Liver (tissue), 9 donors: ENCODE data around the gene ADCY3. TPM values are rescaled to one million over a fixed set of nuclear protein-coding genes. Genes with fewer than 3 reads are reported as not detected.

ENCODE experiments used
- DNase-seq: peaks from one replicate; pipeline ENCODE4 v3.0.0-alpha.2; 2017; ENCODE audit warnings: low spot score
- H3K27ac ChIP-seq, 2 donors: one replicate each; pipeline ENCODE4 v1.7.0; 2013; ENCODE audit warnings: inconsistent platforms in 2 of 2, low read length in 2 of 2, control low read depth in 1 of 2, low read depth in 1 of 2, mild to moderate bottlenecking in 1 of 2
- H3K27me3 ChIP-seq, 4 donors: one replicate each; pipeline versions ENCODE4 v1.6.1 to v1.7.0; 2013; ENCODE audit warnings: low read length in 3 of 4, inconsistent platforms in 1 of 4, mild to moderate bottlenecking in 1 of 4, moderate library complexity in 1 of 4; ENCODE audit not compliant: control insufficient read depth in 4 of 4, insufficient read depth in 4 of 4
- H3K36me3 ChIP-seq, 4 donors: one replicate each; pipeline versions ENCODE4 v1.6.1 to v1.7.0; 2013; ENCODE audit warnings: low read length in 3 of 4, mild to moderate bottlenecking in 3 of 4, low read depth in 1 of 4, moderate library complexity in 1 of 4; ENCODE audit not compliant: control insufficient read depth in 4 of 4, insufficient read depth in 3 of 4
- H3K4me1 ChIP-seq, 4 donors: one replicate each; pipeline versions ENCODE4 v1.6.1 to v1.7.0; 2013; ENCODE audit warnings: low read length in 3 of 4, mild to moderate bottlenecking in 3 of 4, moderate library complexity in 1 of 4; ENCODE audit not compliant: control insufficient read depth in 4 of 4, insufficient read depth in 4 of 4
- H3K4me3 ChIP-seq, 3 donors: one replicate each; pipeline versions ENCODE4 v1.6.1 to v1.7.0; 2013; ENCODE audit warnings: low read length in 3 of 3, control low read depth in 1 of 3, low read depth in 1 of 3, mild to moderate bottlenecking in 1 of 3
- H3K9ac ChIP-seq, 2 donors: one replicate each; pipeline ENCODE4 v1.7.0; 2013; ENCODE audit warnings: low read length in 2 of 2, mild to moderate bottlenecking in 2 of 2, moderate library complexity in 2 of 2, control low read depth in 1 of 2, low read depth in 1 of 2
- H3K9me3 ChIP-seq, 4 donors: one replicate each; pipeline versions ENCODE4 v1.6.1 to v1.7.0; 2013; ENCODE audit warnings: low read length in 3 of 4; ENCODE audit not compliant: control insufficient read depth in 4 of 4
- EGR1 ChIP-seq, 2 donors: IDR thresholded peaks; 2 replicates each; pipeline ENCODE4 v1.6.1; 2016 to 2018; ENCODE audit warnings: antibody characterized with exemption in 2 of 2, low read depth in 2 of 2
- FOXA2 ChIP-seq: IDR thresholded peaks from 2 replicates; pipeline ENCODE4 v1.6.1; 2016; ENCODE audit warnings: antibody characterized with exemption
- GABPA ChIP-seq, 2 donors: IDR thresholded peaks in 1 of 2; conservative IDR thresholded peaks in 1 of 2; 2 replicates each; pipeline ENCODE4 v1.6.1; 2016; ENCODE audit warnings: antibody characterized with exemption in 2 of 2, mild to moderate bottlenecking in 1 of 2, moderate library complexity in 1 of 2
- HNF4A ChIP-seq, 2 donors: conservative IDR thresholded peaks; 2 replicates each; pipeline ENCODE4 v1.6.1; 2016; ENCODE audit warnings: antibody characterized with exemption in 2 of 2, mild to moderate bottlenecking in 2 of 2
- HNF4G ChIP-seq: IDR thresholded peaks from 2 replicates; pipeline ENCODE4 v1.6.1; 2016; ENCODE audit warnings: antibody characterized with exemption
- JUND ChIP-seq, 2 donors: IDR thresholded peaks; 2 replicates each; pipeline ENCODE4 v1.6.1; 2016; ENCODE audit warnings: antibody characterized with exemption in 2 of 2
- NR2F2 ChIP-seq: IDR thresholded peaks from 2 replicates; pipeline ENCODE4 v1.6.1; 2016; ENCODE audit warnings: antibody characterized with exemption
- RAD21 ChIP-seq, 2 donors: IDR thresholded peaks; 2 replicates each; pipeline ENCODE4 v1.6.1; 2016; ENCODE audit warnings: antibody characterized with exemption in 2 of 2, mild to moderate bottlenecking in 2 of 2
- RXRA ChIP-seq, 2 donors: IDR thresholded peaks; 2 replicates each; pipeline ENCODE4 v1.6.1; 2017 to 2018; ENCODE audit warnings: antibody characterized with exemption in 2 of 2, mild to moderate bottlenecking in 1 of 2
- SP1 ChIP-seq: IDR thresholded peaks from 2 replicates; pipeline ENCODE4 v1.6.1; 2018; ENCODE audit warnings: antibody characterized with exemption, mild to moderate bottlenecking
- TAF1 ChIP-seq: conservative IDR thresholded peaks from 2 replicates; pipeline ENCODE4 v1.6.1; 2016; ENCODE audit warnings: antibody characterized with exemption, mild to moderate bottlenecking
- YY1 ChIP-seq: IDR thresholded peaks from 2 replicates; pipeline ENCODE4 v1.6.1; 2016; ENCODE audit warnings: antibody characterized with exemption, mild to moderate bottlenecking
- WGBS: extraction: QIAGEN DNeasy Blood & Tissue Kit; methylation state at CpG from one replicate; pipeline ENCODE4 v1.1.7; 2013; 5-methylcytosine and 5-hydroxymethylcytosine counted together
- polyA plus RNA-seq, 2 donors: library from polyadenylated mRNA; stranded (reverse) in 1 of 2; unstranded in 1 of 2; fragments of 200-250 nt in 1 of 2; fragments of >200 nt in 1 of 2; fragmentation: Nextera tagmentation in 1 of 2; extraction: Ambion mirVana in 1 of 2; gene quantifications; one replicate each; pipeline versions ENCODE4 v1.2.1 to v1.2.3, GENCODE V29; 2013 to 2015
- total RNA-seq, 2 donors: library from RNA; depleted of rRNA; stranded (reverse); fragments of >200 nt; gene quantifications; one replicate each; pipeline ENCODE4 v1.2.3, GENCODE V29; 2014
- TF ChIP-seq, protein P1 (sequence below): IDR thresholded peaks from 2 replicates; pipeline ENCODE4 v1.6.1; 2016; ENCODE audit warnings: antibody characterized with exemption
- TF ChIP-seq, protein P2 (sequence below): fragments of 150-350 bp; IDR thresholded peaks from 2 replicates; pipeline ENCODE4 v1.5.1; 2017; ENCODE audit warnings: improper control_type of control experiment, low read depth, low read length; ENCODE audit not compliant: missing input control
- TF ChIP-seq, protein P3 (sequence below): IDR thresholded peaks from 2 replicates; pipeline ENCODE4 v1.6.1; 2016; ENCODE audit warnings: antibody characterized with exemption
- TF ChIP-seq, protein P4 (sequence below): IDR thresholded peaks from 2 replicates; pipeline ENCODE4 v1.6.1; 2016; ENCODE audit warnings: antibody characterized with exemption, mild to moderate bottlenecking
- TF ChIP-seq, protein P5 (sequence below): IDR thresholded peaks from 2 replicates; pipeline ENCODE4 v1.6.1; 2016; ENCODE audit warnings: antibody characterized with exemption
- donor health status: healthy.
- donor health status: healthy.
- donor health status: healthy.
- donor health status: healthy.
- donor health status: healthy.

The ADCY3 gene
- total and polyA plus RNA-seq, 4 donors, result 0.99 to 8.4 (median 6.4) TPM

DNA sequence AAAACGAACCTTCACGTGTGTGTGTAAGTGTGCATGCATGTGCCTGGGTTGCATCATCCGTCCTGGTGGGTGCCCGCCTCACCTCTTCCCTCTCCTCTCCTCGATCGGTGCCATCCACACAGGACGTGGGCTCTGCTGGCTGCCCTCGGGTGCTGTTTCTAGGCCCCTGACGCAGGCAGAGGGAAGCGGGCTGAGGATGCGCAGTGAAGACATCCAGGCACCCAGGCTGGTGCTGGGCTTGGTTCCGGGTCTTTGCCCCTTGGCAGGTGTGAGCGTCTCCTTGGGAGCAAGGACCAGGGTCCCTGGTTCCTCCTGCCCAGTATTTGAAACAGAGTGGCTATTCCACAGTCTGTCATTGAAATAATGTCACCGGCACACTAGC is 6.2 kb upstream of the ADCY3 start:
- H3K9ac ChIP-seq, result no peak overlapping the region
- H3K9me3 ChIP-seq, result no peaks in the 10 kb centered on the region
- H3K27ac ChIP-seq, result no peak overlapping the region
- WGBS, result 84% methylated on average over 14 of the region's 14 CpGs
- no peak overlapping the region for H3K4me3 ChIP-seq
- no peaks in the 10 kb centered on the region for H3K36me3 ChIP-seq
- peaks cover 0 to 3% (median 0%) of the 10 kb centered on the region in 4 donors for H3K4me1 ChIP-seq
- no peak for DNase-seq
- TF ChIP-seq HNF4A (conservative IDR thresholded peaks at IDR 0.05), result no peak
- no peak for TF ChIP-seq GABPA (IDR thresholded peaks at IDR 0.05 in 1 of 2, conservative IDR thresholded peaks at IDR 0.05 in 1 of 2)
- no peak for TF ChIP-seq RXRA (IDR thresholded peaks at IDR 0.05)
- no peak for TF ChIP-seq RAD21 (IDR thresholded peaks at IDR 0.05)
- no peak for TF ChIP-seq JUND (IDR thresholded peaks at IDR 0.05)
- no peak for TF ChIP-seq FOXA2
- TF ChIP-seq, protein P1, sequence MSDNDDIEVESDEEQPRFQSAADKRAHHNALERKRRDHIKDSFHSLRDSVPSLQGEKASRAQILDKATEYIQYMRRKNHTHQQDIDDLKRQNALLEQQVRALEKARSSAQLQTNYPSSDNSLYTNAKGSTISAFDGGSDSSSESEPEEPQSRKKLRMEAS, result no peak
- no peak for TF ChIP-seq SP1
- TF ChIP-seq, protein P2, sequence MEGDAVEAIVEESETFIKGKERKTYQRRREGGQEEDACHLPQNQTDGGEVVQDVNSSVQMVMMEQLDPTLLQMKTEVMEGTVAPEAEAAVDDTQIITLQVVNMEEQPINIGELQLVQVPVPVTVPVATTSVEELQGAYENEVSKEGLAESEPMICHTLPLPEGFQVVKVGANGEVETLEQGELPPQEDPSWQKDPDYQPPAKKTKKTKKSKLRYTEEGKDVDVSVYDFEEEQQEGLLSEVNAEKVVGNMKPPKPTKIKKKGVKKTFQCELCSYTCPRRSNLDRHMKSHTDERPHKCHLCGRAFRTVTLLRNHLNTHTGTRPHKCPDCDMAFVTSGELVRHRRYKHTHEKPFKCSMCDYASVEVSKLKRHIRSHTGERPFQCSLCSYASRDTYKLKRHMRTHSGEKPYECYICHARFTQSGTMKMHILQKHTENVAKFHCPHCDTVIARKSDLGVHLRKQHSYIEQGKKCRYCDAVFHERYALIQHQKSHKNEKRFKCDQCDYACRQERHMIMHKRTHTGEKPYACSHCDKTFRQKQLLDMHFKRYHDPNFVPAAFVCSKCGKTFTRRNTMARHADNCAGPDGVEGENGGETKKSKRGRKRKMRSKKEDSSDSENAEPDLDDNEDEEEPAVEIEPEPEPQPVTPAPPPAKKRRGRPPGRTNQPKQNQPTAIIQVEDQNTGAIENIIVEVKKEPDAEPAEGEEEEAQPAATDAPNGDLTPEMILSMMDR, result no peak
- no peak for TF ChIP-seq TAF1
- TF ChIP-seq, protein P3, sequence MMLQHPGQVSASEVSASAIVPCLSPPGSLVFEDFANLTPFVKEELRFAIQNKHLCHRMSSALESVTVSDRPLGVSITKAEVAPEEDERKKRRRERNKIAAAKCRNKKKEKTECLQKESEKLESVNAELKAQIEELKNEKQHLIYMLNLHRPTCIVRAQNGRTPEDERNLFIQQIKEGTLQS, result no peak
- TF ChIP-seq HNF4G, result no peak
- TF ChIP-seq YY1, result no peak
- no peak for TF ChIP-seq EGR1 (IDR thresholded peaks at IDR 0.05; ENCODE audit: low read depth in 2 of 2)
- TF ChIP-seq, protein P4, sequence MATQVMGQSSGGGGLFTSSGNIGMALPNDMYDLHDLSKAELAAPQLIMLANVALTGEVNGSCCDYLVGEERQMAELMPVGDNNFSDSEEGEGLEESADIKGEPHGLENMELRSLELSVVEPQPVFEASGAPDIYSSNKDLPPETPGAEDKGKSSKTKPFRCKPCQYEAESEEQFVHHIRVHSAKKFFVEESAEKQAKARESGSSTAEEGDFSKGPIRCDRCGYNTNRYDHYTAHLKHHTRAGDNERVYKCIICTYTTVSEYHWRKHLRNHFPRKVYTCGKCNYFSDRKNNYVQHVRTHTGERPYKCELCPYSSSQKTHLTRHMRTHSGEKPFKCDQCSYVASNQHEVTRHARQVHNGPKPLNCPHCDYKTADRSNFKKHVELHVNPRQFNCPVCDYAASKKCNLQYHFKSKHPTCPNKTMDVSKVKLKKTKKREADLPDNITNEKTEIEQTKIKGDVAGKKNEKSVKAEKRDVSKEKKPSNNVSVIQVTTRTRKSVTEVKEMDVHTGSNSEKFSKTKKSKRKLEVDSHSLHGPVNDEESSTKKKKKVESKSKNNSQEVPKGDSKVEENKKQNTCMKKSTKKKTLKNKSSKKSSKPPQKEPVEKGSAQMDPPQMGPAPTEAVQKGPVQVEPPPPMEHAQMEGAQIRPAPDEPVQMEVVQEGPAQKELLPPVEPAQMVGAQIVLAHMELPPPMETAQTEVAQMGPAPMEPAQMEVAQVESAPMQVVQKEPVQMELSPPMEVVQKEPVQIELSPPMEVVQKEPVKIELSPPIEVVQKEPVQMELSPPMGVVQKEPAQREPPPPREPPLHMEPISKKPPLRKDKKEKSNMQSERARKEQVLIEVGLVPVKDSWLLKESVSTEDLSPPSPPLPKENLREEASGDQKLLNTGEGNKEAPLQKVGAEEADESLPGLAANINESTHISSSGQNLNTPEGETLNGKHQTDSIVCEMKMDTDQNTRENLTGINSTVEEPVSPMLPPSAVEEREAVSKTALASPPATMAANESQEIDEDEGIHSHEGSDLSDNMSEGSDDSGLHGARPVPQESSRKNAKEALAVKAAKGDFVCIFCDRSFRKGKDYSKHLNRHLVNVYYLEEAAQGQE, result no peak
- no peak for TF ChIP-seq NR2F2
- TF ChIP-seq, protein P5, sequence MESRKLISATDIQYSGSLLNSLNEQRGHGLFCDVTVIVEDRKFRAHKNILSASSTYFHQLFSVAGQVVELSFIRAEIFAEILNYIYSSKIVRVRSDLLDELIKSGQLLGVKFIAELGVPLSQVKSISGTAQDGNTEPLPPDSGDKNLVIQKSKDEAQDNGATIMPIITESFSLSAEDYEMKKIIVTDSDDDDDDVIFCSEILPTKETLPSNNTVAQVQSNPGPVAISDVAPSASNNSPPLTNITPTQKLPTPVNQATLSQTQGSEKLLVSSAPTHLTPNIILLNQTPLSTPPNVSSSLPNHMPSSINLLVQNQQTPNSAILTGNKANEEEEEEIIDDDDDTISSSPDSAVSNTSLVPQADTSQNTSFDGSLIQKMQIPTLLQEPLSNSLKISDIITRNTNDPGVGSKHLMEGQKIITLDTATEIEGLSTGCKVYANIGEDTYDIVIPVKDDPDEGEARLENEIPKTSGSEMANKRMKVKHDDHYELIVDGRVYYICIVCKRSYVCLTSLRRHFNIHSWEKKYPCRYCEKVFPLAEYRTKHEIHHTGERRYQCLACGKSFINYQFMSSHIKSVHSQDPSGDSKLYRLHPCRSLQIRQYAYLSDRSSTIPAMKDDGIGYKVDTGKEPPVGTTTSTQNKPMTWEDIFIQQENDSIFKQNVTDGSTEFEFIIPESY, result no peak
- peaks cover 0 to 2% (median 0%) of the 10 kb centered on the region in 4 donors for H3K27me3 ChIP-seq
